AG09319 (cell line): ENCODE measurements around the gene EEF1AKMT3.
A peak's percentile ranks its signal among the peaks of the same experiment; 100 is the strongest.

Experiments
- DNase-seq: peaks from one replicate; pipeline ENCODE4 v3.0.0-alpha.2; 2010; ENCODE audit warnings: low read depth; ENCODE audit errors: extremely low read depth
- TF ChIP-seq, protein P1 (sequence below): IDR thresholded peaks from 2 replicates; pipeline ENCODE4 v1.5.1; 2011; ENCODE audit warnings: low read depth, mild to moderate bottlenecking, inconsistent platforms, low read length, moderate library complexity

The EEF1AKMT3 gene

DNA sequence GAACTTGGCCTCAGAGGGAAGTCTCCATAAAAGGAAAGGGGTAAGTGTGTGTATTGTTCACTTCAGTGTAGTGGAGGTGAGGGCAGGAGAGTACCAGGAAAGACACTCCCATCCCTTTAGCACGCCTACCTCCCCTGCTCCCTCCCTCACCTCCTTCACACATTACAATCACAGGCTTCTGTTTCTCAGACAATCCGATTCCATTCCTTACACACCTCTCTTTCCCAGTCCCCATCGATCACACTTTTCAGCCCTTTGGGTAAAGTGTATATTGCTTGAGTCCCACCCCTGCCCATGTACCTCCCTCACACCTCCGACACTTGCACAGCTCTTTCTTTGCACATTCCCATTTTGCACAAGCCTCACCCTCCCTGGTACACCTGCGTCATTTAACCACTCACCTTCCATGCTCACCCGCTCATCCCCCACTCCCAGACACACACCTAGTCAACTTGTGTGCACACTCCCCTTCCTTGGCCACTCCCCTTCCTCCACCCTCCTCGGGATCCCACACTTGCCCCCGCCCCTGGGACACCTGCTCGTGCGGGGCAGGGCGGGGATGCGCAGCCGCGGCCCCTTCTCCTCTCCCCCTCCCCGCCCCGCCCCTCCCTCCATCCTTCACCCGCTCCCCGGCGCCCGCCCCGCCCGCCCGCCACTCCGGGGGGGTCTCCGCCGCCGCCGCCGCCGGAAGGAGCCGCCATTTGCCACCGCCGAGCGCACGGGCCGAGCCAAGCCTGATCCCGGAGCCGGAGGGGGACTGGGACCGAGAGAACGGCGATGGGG, 17.8 kb upstream of the EEF1AKMT3 start, which contains the start of gene MARCHF9:
MARCHF9 (plus strand) TSS at position 693 of the 783 bp plus-strand sequence. CDS start 426 bp downstream, outside the sequence.
- DNase-seq, result no peak
- TF ChIP-seq, protein P1, sequence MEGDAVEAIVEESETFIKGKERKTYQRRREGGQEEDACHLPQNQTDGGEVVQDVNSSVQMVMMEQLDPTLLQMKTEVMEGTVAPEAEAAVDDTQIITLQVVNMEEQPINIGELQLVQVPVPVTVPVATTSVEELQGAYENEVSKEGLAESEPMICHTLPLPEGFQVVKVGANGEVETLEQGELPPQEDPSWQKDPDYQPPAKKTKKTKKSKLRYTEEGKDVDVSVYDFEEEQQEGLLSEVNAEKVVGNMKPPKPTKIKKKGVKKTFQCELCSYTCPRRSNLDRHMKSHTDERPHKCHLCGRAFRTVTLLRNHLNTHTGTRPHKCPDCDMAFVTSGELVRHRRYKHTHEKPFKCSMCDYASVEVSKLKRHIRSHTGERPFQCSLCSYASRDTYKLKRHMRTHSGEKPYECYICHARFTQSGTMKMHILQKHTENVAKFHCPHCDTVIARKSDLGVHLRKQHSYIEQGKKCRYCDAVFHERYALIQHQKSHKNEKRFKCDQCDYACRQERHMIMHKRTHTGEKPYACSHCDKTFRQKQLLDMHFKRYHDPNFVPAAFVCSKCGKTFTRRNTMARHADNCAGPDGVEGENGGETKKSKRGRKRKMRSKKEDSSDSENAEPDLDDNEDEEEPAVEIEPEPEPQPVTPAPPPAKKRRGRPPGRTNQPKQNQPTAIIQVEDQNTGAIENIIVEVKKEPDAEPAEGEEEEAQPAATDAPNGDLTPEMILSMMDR, result no peak

DNA sequence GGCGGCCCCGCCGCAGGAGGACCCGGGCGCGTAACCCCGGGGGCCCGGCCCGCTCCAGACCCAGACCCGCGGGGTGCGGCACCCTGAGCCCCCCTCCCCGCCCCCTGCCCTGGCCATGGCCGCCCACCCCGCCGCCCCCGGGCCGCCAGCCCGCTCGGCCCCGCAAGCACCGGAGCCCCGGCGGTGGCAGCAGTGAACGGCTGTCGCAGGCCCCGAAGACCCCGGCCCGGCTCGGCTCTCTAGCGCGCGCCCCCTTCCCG, 17.3 kb upstream of the EEF1AKMT3 start:
- TF ChIP-seq, protein P1, result no peak
- no peak for DNase-seq

DNA sequence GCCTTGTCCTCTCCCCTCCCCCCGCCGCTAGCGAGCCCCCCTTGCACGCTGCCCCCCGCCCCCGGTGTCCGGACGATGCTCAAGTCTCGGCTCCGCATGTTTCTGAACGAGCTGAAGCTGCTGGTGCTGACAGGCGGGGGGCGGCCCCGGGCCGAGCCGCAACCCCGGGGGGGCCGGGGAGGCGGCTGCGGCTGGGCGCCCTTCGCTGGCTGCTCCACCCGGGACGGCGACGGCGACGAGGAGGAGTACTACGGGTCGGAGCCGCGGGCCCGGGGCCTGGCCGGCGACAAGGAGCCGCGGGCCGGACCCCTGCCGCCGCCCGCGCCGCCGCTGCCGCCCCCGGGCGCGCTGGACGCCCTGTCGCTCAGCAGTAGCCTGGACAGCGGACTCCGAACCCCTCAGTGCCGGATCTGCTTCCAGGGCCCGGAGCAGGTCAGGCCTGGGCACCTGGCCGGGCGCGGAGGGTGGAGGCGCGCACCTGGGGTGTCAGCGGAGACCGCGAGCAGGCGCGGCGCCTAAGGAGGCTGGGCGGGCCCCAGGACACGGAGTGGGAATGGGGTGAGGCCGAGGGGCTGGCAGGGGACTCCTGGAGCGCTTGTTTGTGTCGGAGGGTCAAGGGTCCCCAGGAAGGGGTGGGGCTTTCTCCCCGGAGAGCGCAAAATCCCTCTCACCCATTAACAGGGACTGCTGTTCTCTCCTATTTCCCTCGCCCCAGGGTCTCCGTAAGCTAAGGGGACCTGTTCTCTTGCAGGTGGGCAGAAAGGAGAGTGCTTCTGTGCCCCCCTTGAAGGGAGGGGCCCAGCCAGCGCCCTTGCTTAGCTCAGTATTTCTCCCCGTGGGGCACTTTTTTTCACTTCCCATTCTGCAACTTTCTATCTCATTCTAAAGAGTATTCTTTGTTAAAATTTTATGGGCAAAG, 16.7 kb upstream of the EEF1AKMT3 start:
- DNase-seq, result no peak
- TF ChIP-seq, protein P1, result no peak

DNA sequence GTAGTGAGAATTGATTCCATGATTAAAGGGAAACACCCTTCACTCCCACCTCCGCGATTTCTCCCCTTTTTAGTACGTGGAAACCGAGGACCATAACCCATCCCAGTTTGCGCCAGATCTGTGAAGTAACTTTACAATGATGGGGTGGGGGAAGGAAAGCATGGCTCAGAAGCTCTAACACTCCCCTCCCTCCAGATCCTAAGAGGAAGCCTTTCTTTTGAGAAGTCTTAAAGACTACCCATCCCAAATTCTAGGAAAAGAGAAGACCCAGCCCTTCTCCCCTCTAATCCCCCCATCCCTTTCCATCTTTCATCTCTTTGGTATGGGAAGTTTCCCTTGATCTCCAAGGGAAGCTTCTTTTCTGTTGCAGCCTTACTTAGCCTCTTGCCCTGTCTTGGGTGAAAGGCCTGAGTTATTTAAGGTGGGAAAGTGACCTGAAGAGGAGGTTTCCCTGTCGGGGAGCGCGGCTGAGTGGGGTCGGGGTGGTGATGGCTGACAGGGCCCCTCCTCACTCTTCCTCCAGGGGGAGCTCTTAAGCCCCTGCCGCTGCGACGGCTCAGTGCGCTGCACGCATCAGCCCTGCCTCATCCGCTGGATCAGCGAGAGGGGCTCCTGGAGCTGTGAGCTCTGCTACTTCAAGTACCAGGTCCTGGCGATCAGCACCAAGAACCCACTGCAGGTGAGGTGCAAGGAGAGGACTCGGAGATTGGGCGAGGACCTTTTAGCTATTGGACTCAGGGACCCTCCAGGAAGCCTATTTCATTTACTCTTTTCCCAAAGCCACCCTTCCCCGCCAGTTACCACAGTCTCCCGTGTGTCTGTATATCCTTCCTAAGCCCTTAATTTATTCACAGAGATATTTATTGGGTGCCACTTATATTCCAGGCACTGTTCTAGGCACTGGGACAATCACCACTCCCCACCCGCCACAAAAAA, 15.7 kb upstream of the EEF1AKMT3 start:
- TF ChIP-seq, protein P1, result peak; percentile 40
- DNase-seq, result no peak

DNA sequence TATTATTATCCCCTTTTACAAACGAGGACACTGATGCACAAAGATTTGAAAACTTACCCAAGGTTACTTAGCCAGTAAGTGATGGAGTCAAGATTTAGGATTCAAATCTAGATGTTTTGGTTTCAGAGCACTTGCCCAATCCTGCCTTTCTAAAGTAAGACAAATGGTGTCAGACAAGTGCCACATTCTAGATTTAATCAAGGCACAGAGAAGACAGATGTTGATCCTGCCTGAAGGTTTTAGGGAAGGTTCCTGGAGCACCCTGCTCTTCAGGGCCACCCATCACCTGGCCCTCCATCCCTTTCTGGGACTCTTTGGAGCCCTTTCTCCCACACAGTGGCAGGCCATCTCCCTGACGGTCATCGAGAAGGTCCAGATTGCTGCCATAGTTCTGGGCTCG, 14.6 kb upstream of the EEF1AKMT3 start:
- DNase-seq, result no peak
- TF ChIP-seq, protein P1, result no peak

DNA sequence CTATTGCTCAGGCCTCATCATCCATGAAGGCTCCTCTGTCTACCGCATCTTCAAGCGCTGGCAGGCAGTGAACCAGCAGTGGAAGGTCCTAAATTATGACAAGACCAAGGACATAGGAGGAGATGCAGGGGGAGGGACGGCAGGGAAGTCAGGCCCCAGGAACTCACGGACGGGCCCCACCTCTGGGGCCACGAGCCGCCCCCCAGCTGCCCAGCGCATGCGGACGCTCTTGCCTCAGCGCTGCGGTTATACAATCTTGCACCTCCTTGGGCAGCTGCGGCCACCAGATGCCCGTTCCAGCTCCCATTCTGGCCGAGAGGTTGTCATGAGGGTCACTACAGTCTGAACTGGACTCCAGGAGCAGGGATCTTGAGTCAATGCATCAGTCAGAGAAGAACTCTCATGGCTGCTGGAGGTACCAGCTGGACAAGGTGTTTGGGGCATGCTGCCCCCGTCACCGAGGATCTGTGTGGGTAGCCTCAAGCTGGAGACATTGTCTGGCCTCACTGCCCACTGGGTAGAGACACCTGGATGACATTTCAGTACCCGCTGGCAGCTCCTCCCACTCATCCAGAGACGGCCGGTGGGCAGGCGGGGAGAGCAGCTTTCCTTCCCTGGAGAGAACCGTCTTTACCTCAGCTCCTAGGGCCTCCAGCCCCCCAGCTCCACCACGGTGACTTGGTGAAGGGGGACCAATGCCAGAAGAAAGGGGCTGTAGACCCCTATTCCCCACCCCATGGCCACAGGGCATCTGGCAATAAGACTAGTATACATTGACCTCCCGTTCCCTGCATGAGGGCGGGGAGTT, 13.7 kb upstream of the EEF1AKMT3 start:
- TF ChIP-seq, protein P1, result no peak
- no peak for DNase-seq
